Stimulated activated effector memory CD8-positive, alpha-beta T cell treated with anti-CD3 and anti-CD28 coated beads, Interleukin-12 subunit alpha, Interleukin-12 subunit beta, amount 100 ng/mL, for 72 hours (primary cell): ENCODE measurements around the gene ID2.
"Not testable (repeated sequence)": the region's sequence is repeated elsewhere in the genome, so short reads cannot be mapped to it uniquely, and the experiment has no call there.

Source experiments
- ATAC-seq: fragments of 150-1000 bp; cut with Tn5 transposase; 2 replicates; pipeline ENCODE4 v1.10.0; 2021
- DNase-seq, 2 donors: peaks; one replicate each; pipeline ENCODE4 v3.0.0; 2021 to 2022; ENCODE audit warnings: low spot score in 2 of 2
- H3K27ac Mint-ChIP-seq: one replicate; pipeline ENCODE4 v1.8.0; 2022; ENCODE audit warnings: mild to moderate bottlenecking, mixed read lengths
- H3K36me3 Mint-ChIP-seq: one replicate; pipeline ENCODE4 v1.8.0; 2022; ENCODE audit warnings: mild to moderate bottlenecking, mixed read lengths
- H3K4me1 Mint-ChIP-seq: one replicate; pipeline ENCODE4 v1.8.0; 2022; ENCODE audit warnings: mixed read lengths
- H3K4me3 Mint-ChIP-seq: one replicate; pipeline ENCODE4 v1.8.0; 2022; ENCODE audit warnings: mild to moderate bottlenecking, mixed read lengths
- H3K9me3 Mint-ChIP-seq: one replicate; pipeline ENCODE4 v1.8.0; 2022; ENCODE audit warnings: mixed read lengths

ID2 gene

GRCh38 chr2:8720741-8721140 lies 38.9 kb downstream of the ID2 start:
- no peak for ATAC-seq
- Mint-ChIP-seq H3K4me1 (no peaks in the 10 kb centered on the region), H3K27ac (no peak overlapping the region), H3K9me3 (peaks cover 3% of the 10 kb centered on the region), H3K4me3 (no peak overlapping the region), H3K36me3 (no peaks in the 10 kb centered on the region)
- DNase-seq, result no peak

DNA sequence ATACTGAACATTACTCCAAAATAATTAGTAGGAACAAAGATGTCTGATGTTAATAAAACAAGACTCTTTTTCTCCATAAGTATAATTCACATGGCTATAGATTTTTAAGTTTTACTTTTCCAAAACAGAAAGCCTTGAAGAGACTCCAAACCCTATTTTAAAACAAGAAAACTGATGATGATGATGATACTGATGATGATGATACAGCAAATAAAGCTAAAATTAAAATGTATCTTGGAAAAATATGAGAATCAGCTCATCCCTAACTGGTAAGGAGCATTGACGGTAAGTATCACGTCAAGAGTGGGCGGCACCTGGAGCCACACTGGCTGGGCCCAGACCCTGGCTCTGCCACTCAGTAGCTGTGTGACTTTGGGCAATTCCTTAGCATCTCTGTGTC lies 39.6 kb downstream of the ID2 start:
- Mint-ChIP-seq H3K9me3 (no peaks in the 10 kb centered on the region), H3K4me1 (no peaks in the 10 kb centered on the region), H3K4me3 (no peak overlapping the region), H3K36me3 (no peaks in the 10 kb centered on the region), H3K27ac (no peak overlapping the region)
- ATAC-seq (no peak), DNase-seq (no peak)

DNA sequence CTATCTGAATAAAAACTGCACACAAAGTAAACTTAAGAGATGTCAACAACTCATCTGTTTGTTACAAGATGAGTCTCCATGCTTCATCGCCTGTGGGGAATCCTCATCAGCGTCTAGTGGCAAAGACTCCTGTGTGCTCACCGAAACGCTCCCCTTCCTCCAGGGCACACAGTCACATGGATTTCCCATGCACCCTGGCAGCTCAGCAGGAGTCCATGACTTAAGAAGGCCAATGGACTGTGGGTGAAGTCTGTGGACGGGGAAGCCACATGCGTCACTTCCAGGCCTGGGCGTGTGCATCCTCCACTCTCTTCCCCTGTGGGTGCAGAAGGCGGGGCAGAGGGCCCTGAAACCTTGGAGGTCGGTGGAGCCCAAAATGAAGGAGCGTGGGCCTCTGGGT lies 41.1 kb downstream of the ID2 start:
- Mint-ChIP-seq H3K4me3 (no peak overlapping the region), H3K27ac (no peak overlapping the region), H3K4me1 (peaks cover under 1% of the 10 kb centered on the region), H3K36me3 (peaks cover 2% of the 10 kb centered on the region), H3K9me3 (no peaks in the 10 kb centered on the region)
- ATAC-seq, result no peak
- no peak for DNase-seq

DNA sequence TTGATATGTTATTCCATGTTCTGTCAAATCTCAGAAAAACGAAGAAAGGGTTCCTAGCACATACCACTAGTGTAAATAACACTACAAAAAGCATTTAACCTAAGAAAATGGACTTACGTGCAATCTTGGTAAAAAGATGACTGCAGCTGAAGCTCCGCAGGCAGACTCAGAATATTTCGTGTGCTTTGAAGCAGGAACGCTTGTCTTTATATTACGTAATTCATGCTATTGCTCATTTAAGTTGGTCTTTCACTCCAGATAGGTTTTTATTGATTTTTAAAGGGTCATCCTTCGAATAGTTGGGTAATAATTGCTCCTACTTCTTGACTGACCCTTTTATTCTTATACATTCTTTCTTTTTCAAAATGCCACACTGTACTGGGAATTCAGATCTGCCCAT lies 44.0 kb downstream of the ID2 start:
- no peak for ATAC-seq

DNA sequence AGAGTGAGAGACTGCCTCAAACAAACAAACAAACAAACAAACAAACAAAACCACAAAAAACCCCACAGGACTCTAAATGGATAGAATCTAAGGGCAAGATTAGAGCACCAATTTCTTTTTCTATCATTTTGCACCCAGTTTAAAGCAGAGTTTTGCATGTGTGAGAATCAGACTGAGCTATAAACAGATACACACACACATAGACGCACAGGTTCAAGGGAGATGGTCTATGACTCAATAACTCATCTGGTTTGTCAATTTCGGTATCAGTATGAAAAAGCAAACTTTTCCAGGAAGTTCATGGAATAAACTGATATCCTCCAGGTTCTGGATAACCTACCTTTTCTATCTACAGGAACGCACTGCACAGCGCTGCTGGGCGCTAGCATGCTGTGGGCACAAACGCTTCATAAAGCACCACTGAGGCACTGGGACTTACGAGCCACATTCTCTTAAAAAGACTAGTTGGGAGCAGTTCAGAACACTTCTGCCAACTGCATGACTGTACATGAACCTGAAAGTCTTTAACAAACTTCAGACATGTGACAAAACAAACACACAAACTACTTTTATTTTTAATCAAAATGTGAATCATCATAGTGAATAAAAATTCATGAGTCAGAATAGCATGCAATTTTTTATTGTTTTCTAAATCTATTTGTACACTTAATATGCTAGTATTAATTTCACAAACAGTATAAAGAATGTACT lies 46.6 kb downstream of the ID2 start:
- Mint-ChIP-seq H3K9me3 (no peaks in the 10 kb centered on the region), H3K36me3 (peaks cover 48% of the 10 kb centered on the region), H3K4me3 (no peak overlapping the region), H3K4me1 (peaks cover 7% of the 10 kb centered on the region), H3K27ac (peak overlapping the region; percentile 4)
- DNase-seq (no peak), ATAC-seq (peak; percentile 52)

More for the DNA sequence above, 44.0 kb downstream of the ID2 start:
- peaks cover 25% of the 10 kb centered on the region for H3K36me3 Mint-ChIP-seq
- H3K27ac Mint-ChIP-seq, result no peak overlapping the region
- H3K9me3 Mint-ChIP-seq, result no peaks in the 10 kb centered on the region
- H3K4me3 Mint-ChIP-seq, result no peak overlapping the region
- peaks cover 7% of the 10 kb centered on the region for H3K4me1 Mint-ChIP-seq
- DNase-seq, result no peak

DNA sequence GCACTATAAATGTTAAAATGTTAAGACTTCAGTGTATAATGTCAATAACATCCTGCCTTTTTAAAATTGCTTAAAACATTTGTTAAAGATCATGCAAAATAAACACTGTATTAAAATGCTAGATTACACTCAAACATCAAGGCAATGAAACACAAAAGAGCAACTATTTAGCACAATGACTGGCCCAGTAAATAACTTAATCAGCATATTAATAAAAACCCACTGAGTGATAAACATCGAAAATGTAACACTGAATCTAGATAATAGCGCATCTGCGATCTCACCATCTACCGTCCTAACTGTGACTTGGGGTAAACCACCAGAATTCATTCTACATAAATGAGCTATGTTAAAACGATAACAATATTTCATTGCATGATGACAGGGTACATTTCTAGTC lies 47.2 kb downstream of the ID2 start:
- not testable (repeated sequence) for H3K4me1 Mint-ChIP-seq, H3K27ac Mint-ChIP-seq, H3K4me3 Mint-ChIP-seq, DNase-seq, H3K9me3 Mint-ChIP-seq, ATAC-seq
- H3K36me3 Mint-ChIP-seq, result peaks cover 55% of the 10 kb centered on the region

DNA sequence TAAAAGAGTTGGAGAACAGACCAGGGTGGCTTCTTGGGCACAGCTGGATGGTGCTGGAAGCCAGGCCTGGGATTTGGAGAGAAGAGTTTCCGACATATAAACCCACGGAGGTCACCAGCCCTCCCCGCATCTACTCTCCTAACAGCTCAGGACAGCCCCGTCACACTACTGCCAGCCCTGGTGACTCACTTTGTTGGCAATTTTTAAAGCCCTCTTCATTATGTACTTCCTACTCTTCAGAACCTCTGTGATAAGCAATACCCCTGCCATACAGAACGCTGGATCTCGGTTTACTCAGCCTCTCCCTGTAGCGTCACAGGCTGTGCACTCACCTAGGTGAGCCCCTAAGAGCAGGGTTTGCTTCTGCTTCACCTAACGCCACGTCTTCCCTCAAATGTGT lies 48.1 kb downstream of the ID2 start:
- Mint-ChIP-seq H3K4me1 (peaks cover 7% of the 10 kb centered on the region), H3K27ac (no peak overlapping the region), H3K4me3 (no peak overlapping the region), H3K9me3 (no peaks in the 10 kb centered on the region), H3K36me3 (peaks cover 63% of the 10 kb centered on the region)
- no peak for ATAC-seq
- DNase-seq, result no peak

- no peak overlapping the region for H3K4me3 Mint-ChIP-seq
- no peaks in the 10 kb centered on the region for H3K9me3 Mint-ChIP-seq
- peaks cover 78% of the 10 kb centered on the region for H3K36me3 Mint-ChIP-seq
- peaks cover 7% of the 10 kb centered on the region for H3K4me1 Mint-ChIP-seq
- no peak for DNase-seq
- peak overlapping the region; percentile 58 for H3K27ac Mint-ChIP-seq
- ATAC-seq, result no peak
These were observed 50.7 kb downstream of the ID2 start for GRCh38 chr2:8732601-8733000.
